Keratinocyte (primary cell): ENCODE data around the gene SMC1B. TPM values are rescaled to one million over a fixed set of nuclear protein-coding genes. Genes with fewer than 3 reads are reported as not detected.

ENCODE experiments used
- DNase-seq: peaks from one replicate; pipeline ENCODE4 v3.0.0-alpha.2; 2011; ENCODE audit warnings: low read depth, missing footprints, low spot score
- FAIRE-seq: peaks from 2 replicates; lab custom pipeline; 2011; peaks lifted over from hg19 to GRCh38; lab: Jason Lieb, UNC
- H2AFZ ChIP-seq: 2 replicates; pipeline ENCODE4 v1.6.0; 2012; ENCODE audit warnings: low read length, control low read depth, inconsistent platforms; ENCODE audit not compliant: control insufficient read depth
- H3K27ac ChIP-seq: 2 replicates; pipeline ENCODE4 v1.5.1; 2011; ENCODE audit warnings: low read length; ENCODE audit not compliant: control insufficient read depth, insufficient read depth
- H3K27me3 ChIP-seq: 3 replicates; pipeline ENCODE4 v1.6.0; 2011; ENCODE audit warnings: low read length; ENCODE audit not compliant: control insufficient read depth, insufficient read depth; ENCODE audit errors: extremely low read depth
- H3K36me3 ChIP-seq, 2 experiments: 2 replicates in 1 of 2; 3 replicates in 1 of 2; pipeline ENCODE4 v1.5.1; 2011; ENCODE audit warnings: low read length in 2 of 2, mild to moderate bottlenecking in 1 of 2; ENCODE audit not compliant: control insufficient read depth in 2 of 2, insufficient read depth in 2 of 2; ENCODE audit errors: extremely low read depth in 1 of 2
- H3K4me1 ChIP-seq: 3 replicates; pipeline ENCODE4 v1.5.1; 2011; ENCODE audit warnings: low read length; ENCODE audit not compliant: control insufficient read depth, insufficient read depth; ENCODE audit errors: extremely low read depth
- H3K4me2 ChIP-seq: 3 replicates; pipeline ENCODE4 v1.6.0; 2011; ENCODE audit warnings: low read depth, low read length; ENCODE audit not compliant: control insufficient read depth, insufficient read depth; ENCODE audit errors: extremely low read depth
- H3K4me3 ChIP-seq, 3 experiments: fragments of 200-600 bp in 1 of 3; sonication (generic) in 1 of 3; 2 replicates in 2 of 3; 3 replicates in 1 of 3; pipeline ENCODE4 v1.5.1; 2011 to 2016; ENCODE audit warnings: low read length in 3 of 3, mild to moderate bottlenecking in 3 of 3, control low read depth in 2 of 3, inconsistent platforms in 1 of 3, low read depth in 1 of 3, mixed read lengths in 1 of 3, mixed run types in 1 of 3, moderate library complexity in 1 of 3; ENCODE audit not compliant: control insufficient read depth in 2 of 3, insufficient read depth in 2 of 3; ENCODE audit errors: extremely low read depth in 1 of 3
- H3K79me2 ChIP-seq: 2 replicates; pipeline ENCODE4 v1.6.0; 2012; ENCODE audit warnings: low read length; ENCODE audit not compliant: control insufficient read depth, insufficient read depth
- H3K9ac ChIP-seq: 3 replicates; pipeline ENCODE4 v1.6.0; 2011; ENCODE audit warnings: low read length; ENCODE audit not compliant: control insufficient read depth, insufficient read depth; ENCODE audit errors: extremely low read depth
- H3K9me1 ChIP-seq: 3 replicates; pipeline ENCODE4 v1.6.0; 2011; ENCODE audit warnings: low read length; ENCODE audit not compliant: control insufficient read depth, insufficient read depth; ENCODE audit errors: extremely low read depth
- H3K9me3 ChIP-seq: 2 replicates; pipeline ENCODE4 v1.5.1; 2012; ENCODE audit warnings: low read depth, low read length; ENCODE audit not compliant: control insufficient read depth
- H4K20me1 ChIP-seq: 3 replicates; pipeline ENCODE4 v1.6.0; 2011; ENCODE audit warnings: low read length; ENCODE audit not compliant: control insufficient read depth, insufficient read depth; ENCODE audit errors: extremely low read depth
- EZH2 ChIP-seq: IDR thresholded peaks from one replicate; pipeline ENCODE4 v1.6.1; 2012; ENCODE audit warnings: inconsistent platforms, mild to moderate bottlenecking, low read length, moderate library complexity
- dilution Hi-C: fragments of 300-500 bp; cut with MboI; formaldehyde crosslinking; loops from one replicate; pipeline ENCODE4 v1.7.0; 2020; ENCODE audit warnings: low sequenced_read_pairs; ENCODE audit not compliant: extremely low pct_ligation_motif_present
- polyA plus RNA-seq, 5 experiments: library from polyadenylated mRNA; depleted of rRNA in 3 of 5; stranded (reverse) in 3 of 5; stranded (forward) in 1 of 5; unstranded in 1 of 5; fragments of >200 nt; gene quantifications; 1 replicate in 1 of 5; 2 replicates in 3 of 5; 3 replicates in 1 of 5; pipeline versions ENCODE4 v1.2.1 to v1.2.3, GENCODE V29; 2011 to 2012; ENCODE audit warnings: missing spikeins in 2 of 5, low read depth in 1 of 5, low replicate concordance in 1 of 5
- TF ChIP-seq, protein P1 (sequence below), 3 experiments: IDR thresholded peaks in 1 of 3; conservative IDR thresholded peaks in 1 of 3; optimal IDR thresholded peaks in 1 of 3; 2 replicates in 2 of 3; 3 replicates in 1 of 3; pipeline versions ENCODE3 to v1.5.1; 2011; ENCODE audit warnings: low read length in 3 of 3, mild to moderate bottlenecking in 3 of 3, moderate library complexity in 2 of 3, control low read depth in 1 of 3, inconsistent platforms in 1 of 3; ENCODE audit not compliant: insufficient read depth in 2 of 3; ENCODE audit errors: extremely low read depth in 1 of 3

SMC1B gene
- polyA plus RNA-seq, 1 donor (not counting 4 experiments of a cell fraction or from before 2014, with no cell fraction given) = not detected

DNA sequence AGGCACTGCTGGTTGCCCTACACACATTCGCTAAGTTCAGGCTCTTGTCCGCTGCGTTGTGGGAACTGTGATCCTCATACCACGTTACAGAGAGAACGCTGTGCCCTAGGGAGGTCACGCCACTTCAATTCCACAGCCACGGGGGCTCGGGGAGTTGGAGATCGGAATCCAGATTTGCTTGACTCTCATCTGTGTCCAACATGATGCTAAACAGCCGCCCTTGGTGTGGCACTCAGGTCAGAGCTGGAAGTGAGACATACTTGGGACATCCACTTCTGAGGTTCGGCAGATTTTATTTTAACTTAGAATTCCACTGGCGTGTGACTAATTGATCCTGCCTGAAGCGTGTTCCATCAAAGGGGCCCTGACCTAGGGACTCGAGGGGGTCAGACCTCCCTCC, 41.8 kb upstream of the SMC1B start:
- no peak for FAIRE-seq
- no peak overlapping the region for H3K4me2 ChIP-seq
- no peaks in the 10 kb centered on the region for H3K79me2 ChIP-seq
- no peaks in the 10 kb centered on the region for H3K9me3 ChIP-seq
- H3K27me3 ChIP-seq = peaks cover 11% of the 10 kb centered on the region
- dilution Hi-C loops = no loop called here
- DNase-seq = no peak
- no peak overlapping the region for H3K4me3 ChIP-seq
- no peaks in the 10 kb centered on the region for H3K4me1 ChIP-seq
- no peak overlapping the region for H2AFZ ChIP-seq
- H3K9me1 ChIP-seq = no peaks in the 10 kb centered on the region
- H3K27ac ChIP-seq = no peak overlapping the region
- no peaks in the 10 kb centered on the region for H3K36me3 ChIP-seq
- TF ChIP-seq EZH2 = no peak
- TF ChIP-seq, protein P1, sequence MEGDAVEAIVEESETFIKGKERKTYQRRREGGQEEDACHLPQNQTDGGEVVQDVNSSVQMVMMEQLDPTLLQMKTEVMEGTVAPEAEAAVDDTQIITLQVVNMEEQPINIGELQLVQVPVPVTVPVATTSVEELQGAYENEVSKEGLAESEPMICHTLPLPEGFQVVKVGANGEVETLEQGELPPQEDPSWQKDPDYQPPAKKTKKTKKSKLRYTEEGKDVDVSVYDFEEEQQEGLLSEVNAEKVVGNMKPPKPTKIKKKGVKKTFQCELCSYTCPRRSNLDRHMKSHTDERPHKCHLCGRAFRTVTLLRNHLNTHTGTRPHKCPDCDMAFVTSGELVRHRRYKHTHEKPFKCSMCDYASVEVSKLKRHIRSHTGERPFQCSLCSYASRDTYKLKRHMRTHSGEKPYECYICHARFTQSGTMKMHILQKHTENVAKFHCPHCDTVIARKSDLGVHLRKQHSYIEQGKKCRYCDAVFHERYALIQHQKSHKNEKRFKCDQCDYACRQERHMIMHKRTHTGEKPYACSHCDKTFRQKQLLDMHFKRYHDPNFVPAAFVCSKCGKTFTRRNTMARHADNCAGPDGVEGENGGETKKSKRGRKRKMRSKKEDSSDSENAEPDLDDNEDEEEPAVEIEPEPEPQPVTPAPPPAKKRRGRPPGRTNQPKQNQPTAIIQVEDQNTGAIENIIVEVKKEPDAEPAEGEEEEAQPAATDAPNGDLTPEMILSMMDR (optimal IDR thresholded peaks at IDR 0.05 in 1 of 3, IDR thresholded peaks at IDR 0.05 in 1 of 3, conservative IDR thresholded peaks at IDR 0.05 in 1 of 3; ENCODE audit: extremely low read depth in 1 of 3, insufficient read depth in 2 of 3, low read length in 3 of 3) = no peak
- H3K9ac ChIP-seq = no peak overlapping the region
- no peaks in the 10 kb centered on the region for H4K20me1 ChIP-seq

- Histone ChIP-seq H3K4me1 (no peaks in the 10 kb centered on the region), H3K27ac (no peak overlapping the region), H3K36me3 (no peaks in the 10 kb centered on the region), H3K9me1 (no peaks in the 10 kb centered on the region), H2AFZ (no peak overlapping the region), H4K20me1 (no peaks in the 10 kb centered on the region), H3K4me3 (no peak overlapping the region), H3K9ac (no peak overlapping the region), H3K9me3 (no peaks in the 10 kb centered on the region), H3K79me2 (no peaks in the 10 kb centered on the region), H3K27me3 (peaks cover 12% of the 10 kb centered on the region), H3K4me2 (no peak overlapping the region)
- no peak for DNase-seq
- TF ChIP-seq, protein P1 (optimal IDR thresholded peaks at IDR 0.05 in 1 of 3, IDR thresholded peaks at IDR 0.05 in 1 of 3, conservative IDR thresholded peaks at IDR 0.05 in 1 of 3; ENCODE audit: extremely low read depth in 1 of 3, insufficient read depth in 2 of 3, low read length in 3 of 3) = no peak
- no peak for TF ChIP-seq EZH2
- dilution Hi-C loops = no loop called here
- no peak for FAIRE-seq
Measured at GRCh38 chr22:45454275-45454674, 40.9 kb upstream of the SMC1B start.
